Measurements from ENCODE around the gene HIPK3. TPM values are rescaled to one million over a fixed set of nuclear protein-coding genes. Genes with fewer than 3 reads are reported as not detected.
"Not testable (repeated sequence)": the region's sequence is repeated elsewhere in the genome, so short reads cannot be mapped to it uniquely, and the experiment has no call there.

The HIPK3 gene
- polyA plus RNA-seq, 4 donors, result 39.8 to 58.3 (median 48.7) TPM

GRCh38 chr11:33344611-33345010 is 87.4 kb downstream of the HIPK3 start:
- no peak for DNase-seq (ENCODE audit: low read depth in 4 of 4, low spot score in 3 of 4)

- no peak for DNase-seq (ENCODE audit: low read depth in 4 of 4, low spot score in 3 of 4)
These were observed 90.4 kb downstream of the HIPK3 start for GRCh38 chr11:33347490-33348125.

- DNase-seq (ENCODE audit: low read depth in 4 of 4, low spot score in 3 of 4), result no peak
These were observed 93.1 kb downstream of the HIPK3 start for GRCh38 chr11:33350287-33350686.

- no peak for DNase-seq (ENCODE audit: low read depth in 4 of 4, low spot score in 3 of 4)
These were observed 101.1 kb downstream of the HIPK3 start for GRCh38 chr11:33358150-33358831.

- DNase-seq (ENCODE audit: low read depth in 4 of 4, low spot score in 3 of 4), result no peak
These were observed 103.5 kb downstream of the HIPK3 start for GRCh38 chr11:33360642-33361041.

- peak in 1 of 4 donors; percentile 21 for DNase-seq (ENCODE audit: low read depth in 4 of 4, low spot score in 3 of 4)
These were observed 105.1 kb downstream of the HIPK3 start for GRCh38 chr11:33362051-33362910.

GRCh38 chr11:33366918-33367317 is 109.7 kb downstream of the HIPK3 start:
- DNase-seq (ENCODE audit: low read depth in 4 of 4, low spot score in 3 of 4), result no peak

- DNase-seq (ENCODE audit: low read depth in 4 of 4, low spot score in 3 of 4), result not testable (repeated sequence)
These were observed 111.3 kb downstream of the HIPK3 start for GRCh38 chr11:33368475-33368874.

GRCh38 chr11:33368931-33369330 is 111.8 kb downstream of the HIPK3 start:
- DNase-seq (ENCODE audit: low read depth in 4 of 4, low spot score in 3 of 4), result no peak

- DNase-seq (ENCODE audit: low read depth in 4 of 4, low spot score in 3 of 4), result no peak
These were observed 116.5 kb downstream of the HIPK3 start for GRCh38 chr11:33373636-33374035.

- DNase-seq (ENCODE audit: low read depth in 4 of 4, low spot score in 3 of 4), result no peak
These were observed 118.1 kb downstream of the HIPK3 start for GRCh38 chr11:33375236-33375635.

- no peak for DNase-seq (ENCODE audit: low read depth in 4 of 4, low spot score in 3 of 4)
These were observed 118.6 kb downstream of the HIPK3 start, which contains the start of gene KIAA1549L for GRCh38 chr11:33375688-33376311. KIAA1549L (plus strand) TSS chr11:33376108.

- DNase-seq (ENCODE audit: low read depth in 4 of 4, low spot score in 3 of 4), result no peak
These were observed 119.4 kb downstream of the HIPK3 start for GRCh38 chr11:33376331-33377310.

- no peak for DNase-seq (ENCODE audit: low read depth in 4 of 4, low spot score in 3 of 4)
These were observed 120.5 kb downstream of the HIPK3 start for GRCh38 chr11:33377412-33378370.

GRCh38 chr11:33379947-33380346 is 122.8 kb downstream of the HIPK3 start:
- DNase-seq (ENCODE audit: low read depth in 4 of 4, low spot score in 3 of 4), result no peak

GRCh38 chr11:33383075-33383919 is 126.1 kb downstream of the HIPK3 start:
- no peak for DNase-seq (ENCODE audit: low read depth in 4 of 4, low spot score in 3 of 4)

GRCh38 chr11:33383920-33384209 is 126.7 kb downstream of the HIPK3 start:
- DNase-seq (ENCODE audit: low read depth in 4 of 4, low spot score in 3 of 4), result no peak

GRCh38 chr11:33384220-33384619 is 127.0 kb downstream of the HIPK3 start:
- DNase-seq (ENCODE audit: low read depth in 4 of 4, low spot score in 3 of 4), result no peak
